H9 (cell line): ENCODE data around the gene TPPP. TPM values are rescaled to one million over a fixed set of nuclear protein-coding genes. Genes with fewer than 3 reads are reported as not detected.
A peak's percentile ranks its signal among the peaks of the same experiment; 100 is the strongest.

Source experiments
- DNase-seq: peaks from one replicate; pipeline ENCODE4 v3.0.0-alpha.2; 2017
- H2AFZ ChIP-seq: one replicate; pipeline ENCODE4 v1.6.1; 2013; ENCODE audit warnings: mild to moderate bottlenecking, low read length, control low read depth, moderate library complexity
- H2AK5ac ChIP-seq: 2 replicates; pipeline ENCODE4 v1.6.1; 2013; ENCODE audit warnings: low read length, control low read depth, mixed read lengths; ENCODE audit not compliant: insufficient read length
- H2BK120ac ChIP-seq: one replicate; pipeline ENCODE4 v1.6.1; 2013; ENCODE audit warnings: low read depth, mild to moderate bottlenecking, low read length, control low read depth, inconsistent platforms; ENCODE audit not compliant: poor library complexity, severe bottlenecking
- H2BK12ac ChIP-seq: 2 replicates; pipeline ENCODE4 v1.6.1; 2013; ENCODE audit warnings: low read length, control low read depth, mixed read lengths, low read depth; ENCODE audit not compliant: insufficient read length
- H2BK15ac ChIP-seq: 2 replicates; pipeline ENCODE4 v1.6.1; 2013; ENCODE audit warnings: low read depth, low read length, control low read depth
- H2BK20ac ChIP-seq: one replicate; pipeline ENCODE4 v1.6.1; 2013; ENCODE audit warnings: low read depth, mild to moderate bottlenecking, low read length, control low read depth, inconsistent platforms; ENCODE audit not compliant: poor library complexity, severe bottlenecking
- H2BK5ac ChIP-seq: 2 replicates; pipeline ENCODE4 v1.6.1; 2013; ENCODE audit warnings: low read length, control low read depth, mixed read lengths; ENCODE audit not compliant: insufficient read length
- H3K14ac ChIP-seq: 2 replicates; pipeline ENCODE4 v1.6.1; 2013; ENCODE audit warnings: low read length, control low read depth; ENCODE audit not compliant: insufficient read depth
- H3K18ac ChIP-seq: 2 replicates; pipeline ENCODE4 v1.6.1; 2013; ENCODE audit warnings: low read depth, mild to moderate bottlenecking, mixed read lengths, low read length, control low read depth; ENCODE audit not compliant: insufficient read length
- H3K23ac ChIP-seq: 2 replicates; pipeline ENCODE4 v1.6.1; 2013; ENCODE audit warnings: low read length, control low read depth, mixed read lengths, low read depth; ENCODE audit not compliant: insufficient read length
- H3K23me2 ChIP-seq: 2 replicates; pipeline ENCODE4 v1.6.1; 2013; ENCODE audit warnings: low read depth, mild to moderate bottlenecking, mixed read lengths, low read length, control low read depth; ENCODE audit not compliant: insufficient read length, poor library complexity, severe bottlenecking
- H3K27ac ChIP-seq: 2 replicates; pipeline ENCODE4 v1.5.1; 2013; ENCODE audit warnings: low read length, control low read depth, mixed read lengths, low read depth; ENCODE audit not compliant: insufficient read length
- H3K27me3 ChIP-seq: 2 replicates; pipeline ENCODE4 v1.6.1; 2013; ENCODE audit warnings: low read length, control low read depth, inconsistent platforms; ENCODE audit not compliant: insufficient read depth
- H3K4ac ChIP-seq: 2 replicates; pipeline ENCODE4 v1.6.1; 2013; ENCODE audit warnings: low read depth, mild to moderate bottlenecking, control low read depth, inconsistent platforms, low read length, moderate library complexity
- H3K4me1 ChIP-seq: 2 replicates; pipeline ENCODE4 v1.6.1; 2013; ENCODE audit warnings: low read length, control low read depth, inconsistent platforms; ENCODE audit not compliant: insufficient read depth
- H3K4me2 ChIP-seq: 2 replicates; pipeline ENCODE4 v1.6.1; 2013; ENCODE audit warnings: low read length, control low read depth, mixed read lengths; ENCODE audit not compliant: insufficient read length, insufficient read depth
- H3K56ac ChIP-seq: 2 replicates; pipeline ENCODE4 v1.6.1; 2013; ENCODE audit warnings: low read depth, mild to moderate bottlenecking, mixed read lengths, low read length, control low read depth; ENCODE audit not compliant: insufficient read length
- H3K79me1 ChIP-seq: 2 replicates; pipeline ENCODE4 v1.6.1; 2013; ENCODE audit warnings: low read depth, mild to moderate bottlenecking, moderate library complexity, low read length, control low read depth, inconsistent platforms; ENCODE audit not compliant: insufficient read depth, poor library complexity, severe bottlenecking
- H3K79me2 ChIP-seq: 2 replicates; pipeline ENCODE4 v1.6.1; 2013; ENCODE audit warnings: low read length, control low read depth, inconsistent platforms; ENCODE audit not compliant: insufficient read depth
- H3K9ac ChIP-seq: 2 replicates; pipeline ENCODE4 v1.6.1; 2013; ENCODE audit warnings: low read length, control low read depth, mixed read lengths; ENCODE audit not compliant: insufficient read length; ENCODE audit errors: extremely low read depth
- H3K9me3 ChIP-seq: one replicate; pipeline ENCODE4 v1.6.1; 2013; ENCODE audit warnings: low read depth, low read length, inconsistent platforms; ENCODE audit not compliant: control insufficient read depth
- H3T11ph ChIP-seq: one replicate; pipeline ENCODE4 v1.6.1; 2013; ENCODE audit warnings: mild to moderate bottlenecking, low read length, control low read depth, inconsistent platforms
- H4K20me1 ChIP-seq: one replicate; pipeline ENCODE4 v1.6.1; 2013; ENCODE audit not compliant: control insufficient read depth, insufficient read length, insufficient read depth
- H4K5ac ChIP-seq: 2 replicates; pipeline ENCODE4 v1.6.1; 2013; ENCODE audit warnings: low read depth, mild to moderate bottlenecking, mixed read lengths, low read length, control low read depth; ENCODE audit not compliant: insufficient read length
- H4K8ac ChIP-seq: replicated peaks from 2 replicates; pipeline ENCODE4 v1.6.1; 2013; ENCODE audit warnings: low read length, control low read depth, mixed read lengths, low read depth; ENCODE audit not compliant: insufficient read length
- H4K91ac ChIP-seq: 2 replicates; pipeline ENCODE4 v1.6.1; 2013; ENCODE audit warnings: low read depth, mild to moderate bottlenecking, moderate library complexity, mixed read lengths, low read length, control low read depth; ENCODE audit not compliant: insufficient read length
- H3K27ac Mint-ChIP-seq, 3 experiments: 2 replicates in 2 of 3; 3 replicates in 1 of 3; pipeline ENCODE4 v1.8.0; 2020 to 2021; ENCODE audit warnings: mixed read lengths in 3 of 3, mild to moderate bottlenecking in 1 of 3, moderate library complexity in 1 of 3
- H3K27me3 Mint-ChIP-seq: 2 replicates; pipeline ENCODE4 v1.8.0; 2021; ENCODE audit warnings: low read depth, mild to moderate bottlenecking, moderate library complexity, mixed read lengths
- H3K36me3 Mint-ChIP-seq, 3 experiments: 2 replicates in 2 of 3; 3 replicates in 1 of 3; pipeline ENCODE4 v1.8.0; 2020 to 2021; ENCODE audit warnings: low read depth in 3 of 3, mixed read lengths in 3 of 3; ENCODE audit not compliant: insufficient read depth in 1 of 3
- H3K4me1 Mint-ChIP-seq, 2 experiments: 2 replicates each; pipeline ENCODE4 v1.8.0; 2020; ENCODE audit warnings: mixed read lengths in 2 of 2
- H3K4me3 Mint-ChIP-seq, 2 experiments: 2 replicates in 1 of 2; 3 replicates in 1 of 2; pipeline ENCODE4 v1.8.0; 2020 to 2021; ENCODE audit warnings: mild to moderate bottlenecking in 2 of 2, mixed read lengths in 2 of 2, moderate library complexity in 1 of 2
- H3K9me3 Mint-ChIP-seq, 2 experiments: 2 replicates in 1 of 2; 3 replicates in 1 of 2; pipeline ENCODE4 v1.8.0; 2020; ENCODE audit warnings: mild to moderate bottlenecking in 2 of 2, mixed read lengths in 2 of 2, moderate library complexity in 1 of 2
- WGBS: extraction: QIAGEN DNeasy Blood & Tissue Kit; methylation state at CpG from one replicate; pipeline ENCODE4 v1.1.7; 2013; ENCODE audit warnings: missing lambda C conversion rate, low lambda C conversion rate, mixed read lengths; ENCODE audit not compliant: insufficient read length; ENCODE audit errors: extremely low coverage; 5-methylcytosine and 5-hydroxymethylcytosine counted together
- total RNA-seq: library from RNA; stranded (reverse); gene quantifications from 2 replicates; pipeline ENCODE4 v1.2.1, GENCODE V29; 2021
- TF ChIP-seq, protein P1 (sequence below): fragments of 200-600 bp; sonication (generic); conservative IDR thresholded peaks from 3 replicates; pipeline ENCODE4 v1.8.0; 2021; ENCODE audit warnings: antibody characterized with exemption, mild to moderate bottlenecking

The TPPP gene
- total RNA-seq, 1 experiment from 2014 or later = 0.44 TPM

DNA sequence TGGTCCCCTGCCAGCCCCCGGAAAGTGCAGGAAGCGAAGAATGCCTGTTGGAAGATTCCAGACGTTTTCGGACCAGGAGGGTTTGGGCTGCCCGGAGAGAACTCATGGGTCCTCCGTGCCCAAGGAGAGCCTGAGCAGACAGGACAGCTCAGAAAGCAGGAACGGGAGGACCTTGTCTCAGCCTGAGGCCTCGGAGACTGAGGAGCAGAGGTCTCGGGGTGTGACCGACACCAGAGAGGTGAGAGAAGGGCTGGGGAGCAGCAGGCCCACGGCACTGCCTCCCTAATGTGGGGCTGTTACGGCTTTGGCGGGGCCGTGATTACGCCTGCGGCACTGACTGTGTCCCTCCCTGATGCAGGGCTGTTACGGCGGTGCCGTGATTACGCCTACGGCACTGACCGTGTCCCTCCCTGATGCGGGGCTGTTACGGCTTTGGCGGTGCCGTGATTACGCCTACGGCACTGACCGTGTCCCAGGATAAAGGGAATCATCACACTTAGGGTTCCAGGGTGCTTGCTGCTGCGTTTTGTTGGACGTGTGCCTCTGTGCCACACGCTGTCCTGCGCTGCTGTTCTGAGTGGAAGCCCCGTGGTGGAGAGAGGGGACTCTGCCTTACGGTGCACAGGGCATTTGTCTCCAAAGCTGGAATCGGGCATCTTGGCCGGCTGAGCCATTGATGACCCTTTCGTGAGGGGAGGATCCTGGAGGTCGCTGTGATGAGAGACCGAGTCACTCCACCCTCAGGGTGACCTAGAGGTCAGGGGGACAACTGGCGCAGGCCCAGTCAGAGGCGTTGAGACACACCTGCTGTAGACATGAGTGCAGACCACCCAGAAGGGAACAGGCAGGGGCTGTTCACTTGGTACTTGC lies 55.3 kb downstream of the TPPP start:
- no peak overlapping the region for H4K91ac ChIP-seq
- H3K79me1 ChIP-seq = no peaks in the 10 kb centered on the region
- H3K4me1 Mint-ChIP-seq = no peaks in the 10 kb centered on the region
- H3K27ac Mint-ChIP-seq = peak overlapping the region in 2 of 3 experiments; percentile 66 to 75; a peak in 3 of 7 replicates
- no peak for DNase-seq
- WGBS = no CpG with 5 or more reads among the region's 42 CpGs
- no peaks in the 10 kb centered on the region for H3K9me3 Mint-ChIP-seq
- no peaks in the 10 kb centered on the region for H4K20me1 ChIP-seq
- no peak overlapping the region for H4K8ac ChIP-seq
- H3K14ac ChIP-seq = no peak overlapping the region
- H3K9ac ChIP-seq = no peak overlapping the region
- H2BK5ac ChIP-seq = no peak overlapping the region
- TF ChIP-seq, protein P1, sequence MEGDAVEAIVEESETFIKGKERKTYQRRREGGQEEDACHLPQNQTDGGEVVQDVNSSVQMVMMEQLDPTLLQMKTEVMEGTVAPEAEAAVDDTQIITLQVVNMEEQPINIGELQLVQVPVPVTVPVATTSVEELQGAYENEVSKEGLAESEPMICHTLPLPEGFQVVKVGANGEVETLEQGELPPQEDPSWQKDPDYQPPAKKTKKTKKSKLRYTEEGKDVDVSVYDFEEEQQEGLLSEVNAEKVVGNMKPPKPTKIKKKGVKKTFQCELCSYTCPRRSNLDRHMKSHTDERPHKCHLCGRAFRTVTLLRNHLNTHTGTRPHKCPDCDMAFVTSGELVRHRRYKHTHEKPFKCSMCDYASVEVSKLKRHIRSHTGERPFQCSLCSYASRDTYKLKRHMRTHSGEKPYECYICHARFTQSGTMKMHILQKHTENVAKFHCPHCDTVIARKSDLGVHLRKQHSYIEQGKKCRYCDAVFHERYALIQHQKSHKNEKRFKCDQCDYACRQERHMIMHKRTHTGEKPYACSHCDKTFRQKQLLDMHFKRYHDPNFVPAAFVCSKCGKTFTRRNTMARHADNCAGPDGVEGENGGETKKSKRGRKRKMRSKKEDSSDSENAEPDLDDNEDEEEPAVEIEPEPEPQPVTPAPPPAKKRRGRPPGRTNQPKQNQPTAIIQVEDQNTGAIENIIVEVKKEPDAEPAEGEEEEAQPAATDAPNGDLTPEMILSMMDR = no peak
- H3K79me2 ChIP-seq = no peaks in the 10 kb centered on the region
- no peak overlapping the region for H2AK5ac ChIP-seq
- no peak overlapping the region for H3K4me3 Mint-ChIP-seq
- no peak overlapping the region for H2AFZ ChIP-seq
- H3K9me3 ChIP-seq = no peaks in the 10 kb centered on the region
- no peak overlapping the region for H2BK120ac ChIP-seq
- H3K56ac ChIP-seq = no peak overlapping the region
- no peak overlapping the region for H3K23ac ChIP-seq
- H3K4me2 ChIP-seq = no peak overlapping the region
- H3K27me3 ChIP-seq = no peaks in the 10 kb centered on the region
- no peak overlapping the region for H2BK15ac ChIP-seq
- H2BK20ac ChIP-seq = no peak overlapping the region
- H3T11ph ChIP-seq = no peak overlapping the region
- peaks cover 31 to 76% (median 75%) of the 10 kb centered on the region in 3 experiments for H3K36me3 Mint-ChIP-seq
- H3K4me1 ChIP-seq = no peaks in the 10 kb centered on the region
- no peaks in the 10 kb centered on the region for H3K23me2 ChIP-seq
- H2BK12ac ChIP-seq = no peak overlapping the region
- no peaks in the 10 kb centered on the region for H3K27me3 Mint-ChIP-seq
- no peak overlapping the region for H4K5ac ChIP-seq
- no peak overlapping the region for H3K4ac ChIP-seq
- no peak overlapping the region for H3K27ac ChIP-seq
- H3K18ac ChIP-seq = no peak overlapping the region
